Head of caudate nucleus (tissue), 42 donors: ENCODE results near the gene C2orf76.
"Not testable (repeated sequence)": the region's sequence is repeated elsewhere in the genome, so short reads cannot be mapped to it uniquely, and the experiment has no call there.

Source experiments
- DNase-seq, 42 donors: peaks; one replicate each; pipeline versions ENCODE4 v3.0.0 to v3.0.0-alpha.2; 2020 to 2021; ENCODE audit warnings: mixed read lengths in 7 of 42
- intact Hi-C: fragments of 100-400 bp; cut with DNase I; formaldehyde crosslinking; loops from one replicate; pipeline ENCODE4 v1.15.0; 2022

C2orf76 gene

DNA sequence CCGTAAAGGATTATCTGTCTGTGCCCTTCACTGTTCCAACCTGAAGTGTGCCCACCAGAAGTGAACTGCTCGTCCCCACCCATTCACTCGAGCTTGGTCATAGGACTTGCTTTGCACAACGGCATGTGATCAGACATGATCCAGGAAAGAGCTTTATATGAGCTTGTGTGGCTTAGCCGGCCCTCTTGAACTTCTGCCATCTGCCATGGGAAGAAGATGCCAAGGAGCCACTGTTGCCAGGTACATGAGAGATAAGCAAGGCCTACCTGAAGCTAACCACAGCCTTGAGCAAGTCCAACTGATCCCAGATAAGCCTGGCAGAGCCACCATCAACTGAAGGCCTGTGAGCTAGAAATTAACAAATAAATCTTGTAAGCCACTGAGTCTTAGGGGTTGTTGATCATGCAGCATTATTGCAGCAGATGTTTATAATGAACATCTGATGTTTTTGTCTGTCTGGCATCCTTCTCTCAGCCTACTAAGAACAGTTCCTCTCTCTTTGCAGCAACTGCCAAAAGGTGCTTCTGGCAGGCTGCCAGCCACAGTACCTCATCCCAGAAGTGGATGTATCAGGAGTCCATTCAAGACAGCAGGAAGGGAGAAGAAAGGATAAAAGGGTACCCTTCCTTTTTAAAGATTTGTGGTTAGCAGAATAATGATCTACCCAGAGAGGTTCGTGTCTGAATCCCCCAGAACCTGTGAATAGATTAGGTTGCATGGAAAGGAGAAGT, 16.9 kb upstream of the C2orf76 start:
- DNase-seq = no peak
- intact Hi-C loops = no loop called here

DNA sequence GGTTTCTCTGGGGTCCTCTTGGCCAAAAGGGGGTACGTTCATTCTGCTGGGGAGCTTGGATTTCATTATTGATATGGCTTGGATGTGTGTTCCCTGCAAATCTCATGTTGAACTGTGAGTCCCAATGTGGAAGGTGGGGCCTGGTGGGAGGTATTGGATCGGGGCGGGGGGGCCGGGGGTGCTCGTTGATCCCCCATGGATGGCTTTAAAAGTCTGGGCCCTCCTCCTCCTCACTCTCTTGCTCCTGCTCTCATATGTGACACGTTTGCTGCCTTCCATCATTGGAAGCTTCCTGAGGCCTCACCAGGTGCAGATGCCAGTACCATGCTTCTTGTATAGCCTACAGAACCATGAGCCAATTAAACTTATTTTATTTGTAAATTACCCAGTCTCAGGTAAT, 11.9 kb upstream of the C2orf76 start:
- intact Hi-C loops = no loop called here
- DNase-seq = no peak

DNA sequence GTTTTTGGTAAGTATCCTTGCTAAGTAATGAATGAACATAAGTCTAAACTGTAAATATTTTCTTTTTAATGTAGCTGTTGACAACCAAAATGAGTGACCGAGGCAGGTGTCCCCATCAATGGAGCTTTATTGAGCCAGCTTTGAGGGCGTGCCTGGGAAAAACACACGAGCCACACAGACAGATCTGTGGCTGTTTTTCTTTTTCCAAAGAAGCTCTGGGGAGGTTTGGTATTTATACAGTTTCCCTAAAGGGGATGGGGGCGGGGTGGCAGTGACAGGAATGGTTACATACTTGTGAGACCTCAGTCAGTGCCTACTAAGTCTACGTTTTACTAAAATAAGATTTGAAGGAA, 11.3 kb upstream of the C2orf76 start:
- intact Hi-C loops = no loop called here

DNA sequence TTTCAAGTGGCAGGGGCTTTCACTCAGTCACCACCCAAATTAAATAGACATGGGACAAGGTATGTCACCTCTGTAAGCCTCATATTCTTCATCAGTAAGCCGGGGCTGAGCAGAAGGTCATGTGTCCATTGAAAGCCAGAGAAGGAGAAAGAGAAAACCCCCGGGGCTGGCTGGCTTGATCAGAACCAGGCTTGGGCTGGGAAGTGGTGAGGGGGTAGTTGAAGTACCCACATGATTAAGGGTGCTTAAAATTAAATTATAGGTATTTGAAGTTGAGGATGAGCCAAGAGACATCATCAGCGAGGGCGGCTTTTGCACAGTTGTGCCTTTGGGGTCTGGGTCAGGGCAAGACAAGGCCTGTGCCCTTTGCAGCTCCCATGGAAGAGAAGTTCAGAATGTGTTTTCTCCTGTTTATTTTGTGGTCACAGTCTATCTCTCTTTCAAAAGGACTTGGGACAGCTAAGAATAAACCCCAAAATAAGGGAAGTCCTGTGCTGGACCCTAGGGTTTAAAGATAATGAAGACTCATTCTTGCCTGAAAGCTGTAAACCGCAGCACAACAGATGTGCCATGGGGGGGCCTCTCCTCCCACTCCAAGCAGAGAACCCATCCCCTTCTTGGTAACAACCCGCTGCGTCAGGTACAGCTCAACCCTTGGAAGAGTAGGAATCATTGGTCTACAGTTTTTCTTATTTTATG, 10.8 kb upstream of the C2orf76 start:
- intact Hi-C loops = no loop called here
- no peak for DNase-seq

More for the DNA sequence above, 11.3 kb upstream of the C2orf76 start:
- DNase-seq = no peak

DNA sequence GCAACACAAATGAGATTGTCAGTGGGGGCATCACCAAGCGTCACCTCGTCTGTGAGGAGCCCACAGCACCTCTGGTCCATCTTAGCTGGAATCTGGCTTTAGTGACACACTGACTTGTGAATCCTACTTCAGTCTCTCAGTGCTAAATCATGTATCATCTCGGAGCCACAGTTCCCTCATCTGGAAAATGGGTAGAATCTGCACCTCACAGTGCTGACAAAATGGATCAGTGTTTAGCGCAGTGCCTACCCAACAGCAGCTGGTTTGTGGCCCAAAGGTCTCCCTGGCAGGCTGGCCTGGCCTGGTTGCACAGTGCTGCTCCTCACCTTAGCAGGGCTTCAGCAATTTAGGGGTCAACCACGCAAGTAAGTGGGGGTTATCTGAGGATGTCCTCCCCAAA, 10.2 kb upstream of the C2orf76 start:
- DNase-seq = no peak
- intact Hi-C loops = no loop called here

GRCh38 chr2:119376406-119376805, 9.8 kb upstream of the C2orf76 start:
- intact Hi-C loops, DNase-seq: not testable (repeated sequence)

GRCh38 chr2:119373907-119374745, 7.5 kb upstream of the C2orf76 start:
- DNase-seq, intact Hi-C loops: not testable (repeated sequence)

GRCh38 chr2:119372778-119373568, 6.3 kb upstream of the C2orf76 start:
- intact Hi-C loops = no loop called here
- no peak for DNase-seq

GRCh38 chr2:119371111-119371510, 4.5 kb upstream of the C2orf76 start:
- intact Hi-C loops = no loop called here
- DNase-seq = peak; percentile 44 to 94 (median 82)

DNA sequence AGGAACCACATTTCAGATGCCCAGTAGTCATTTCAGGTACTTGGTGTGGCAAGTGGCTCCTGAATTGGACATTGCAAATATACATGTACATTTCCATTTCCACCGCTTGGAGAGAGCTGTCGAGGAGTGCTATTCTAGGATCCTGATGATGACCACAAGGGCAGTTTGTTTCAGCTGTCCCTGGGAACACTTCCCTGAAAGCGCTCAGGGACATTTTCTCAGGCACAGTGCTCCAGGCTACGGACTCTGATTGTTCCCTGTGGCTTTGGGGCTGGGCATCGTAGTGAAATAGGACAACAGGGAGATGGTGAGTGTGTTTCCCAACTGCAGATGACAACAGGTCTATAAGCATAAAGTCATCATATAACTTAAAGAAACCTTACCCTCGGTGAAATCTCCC, 3.2 kb upstream of the C2orf76 start:
- intact Hi-C loops = no loop called here
- DNase-seq = peak in 2 of 42 donors; percentile 9 to 11

GRCh38 chr2:119367472-119368099, 952 bp upstream of the C2orf76 start:
- intact Hi-C loops = no loop called here
- DNase-seq = peak; percentile 39 to 87 (median 72)

- intact Hi-C loops = no loop called here
- DNase-seq = peak in 3 of 42 donors; percentile 16 to 26 (median 20)
These were observed 429 bp downstream of the C2orf76 start for GRCh38 chr2:119366161-119366648.

DNA sequence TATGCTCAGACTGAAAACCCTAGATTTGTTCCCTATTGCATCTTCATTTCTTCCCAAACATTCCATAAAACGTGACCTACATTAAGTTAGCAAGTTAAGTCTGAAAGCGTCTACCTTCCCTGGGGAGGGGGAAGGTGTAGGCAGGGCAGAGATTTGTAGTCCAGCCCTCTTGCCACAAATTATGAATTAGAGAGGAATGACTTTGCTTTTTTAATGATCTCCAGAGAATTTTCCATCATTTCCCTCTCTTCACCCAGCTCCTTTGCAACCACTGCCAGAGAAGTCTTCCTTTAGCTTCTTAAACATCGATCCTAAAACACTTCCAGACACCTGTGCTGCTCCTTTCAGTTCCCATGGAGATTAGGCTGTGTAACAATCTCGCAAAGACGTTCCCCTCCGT, 1.2 kb downstream of the C2orf76 start:
- intact Hi-C loops = no loop called here
- no peak for DNase-seq

DNA sequence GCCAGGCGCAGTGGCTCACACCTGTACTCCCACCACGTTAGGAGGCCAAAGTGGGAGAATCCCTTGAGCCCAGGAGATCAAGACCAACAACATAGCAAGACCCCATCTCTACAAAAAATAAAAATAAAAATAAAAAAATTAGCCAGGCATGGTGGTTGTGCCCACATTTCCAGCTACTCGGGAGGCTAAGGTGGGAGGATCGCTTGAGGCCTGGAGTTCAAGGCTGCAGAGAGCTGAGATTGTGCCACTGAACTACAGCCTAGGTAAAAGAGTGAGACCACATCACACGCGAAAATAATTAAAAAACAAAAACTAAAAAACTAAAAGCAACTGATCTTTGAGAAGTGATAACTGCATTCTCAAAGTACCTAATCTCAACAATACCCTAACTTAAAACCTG, 1.8 kb downstream of the C2orf76 start:
- no peak for DNase-seq
- intact Hi-C loops = no loop called here

GRCh38 chr2:119360423-119360966, 6.1 kb downstream of the C2orf76 start:
- intact Hi-C loops = no loop called here
- no peak for DNase-seq

DNA sequence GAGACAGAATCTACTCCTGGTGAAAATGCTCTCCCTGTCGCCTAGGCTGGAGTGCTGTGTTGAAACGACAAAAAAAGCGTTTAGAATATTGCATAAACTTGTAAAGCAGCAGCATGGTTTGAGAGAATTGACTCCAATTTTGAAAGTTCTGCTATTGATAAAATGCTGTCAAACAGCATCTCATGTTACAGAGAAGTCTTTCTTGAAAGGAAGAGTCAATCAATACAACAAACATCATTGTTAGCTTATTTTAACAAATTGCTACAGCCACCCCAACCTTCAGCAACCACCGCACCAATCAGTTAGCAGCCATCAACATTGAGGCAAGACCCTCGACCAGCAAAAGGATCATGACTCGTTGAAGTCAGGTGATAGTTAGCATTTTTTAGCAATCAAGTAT, 6.9 kb downstream of the C2orf76 start:
- DNase-seq = no peak
- intact Hi-C loops = no loop called here

DNA sequence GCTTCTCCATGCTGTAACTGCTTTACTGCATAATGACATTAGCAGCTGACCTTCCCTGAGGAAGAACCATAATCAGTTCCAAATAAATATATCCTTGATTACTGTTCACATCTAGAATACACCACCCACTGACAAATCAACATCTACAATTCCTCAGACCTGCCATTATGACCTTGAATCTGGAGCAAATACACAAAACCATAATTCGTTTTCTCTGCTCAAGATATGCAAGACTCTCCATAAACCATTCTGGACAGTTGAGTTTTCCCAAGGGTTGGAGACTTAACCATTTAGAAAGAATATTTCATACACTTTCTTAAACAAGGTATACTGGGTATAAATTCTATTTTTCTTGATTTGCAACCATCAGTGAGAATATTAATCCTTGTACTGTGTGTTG, 11.8 kb downstream of the C2orf76 start:
- DNase-seq = no peak
- intact Hi-C loops = no loop called here

DNA sequence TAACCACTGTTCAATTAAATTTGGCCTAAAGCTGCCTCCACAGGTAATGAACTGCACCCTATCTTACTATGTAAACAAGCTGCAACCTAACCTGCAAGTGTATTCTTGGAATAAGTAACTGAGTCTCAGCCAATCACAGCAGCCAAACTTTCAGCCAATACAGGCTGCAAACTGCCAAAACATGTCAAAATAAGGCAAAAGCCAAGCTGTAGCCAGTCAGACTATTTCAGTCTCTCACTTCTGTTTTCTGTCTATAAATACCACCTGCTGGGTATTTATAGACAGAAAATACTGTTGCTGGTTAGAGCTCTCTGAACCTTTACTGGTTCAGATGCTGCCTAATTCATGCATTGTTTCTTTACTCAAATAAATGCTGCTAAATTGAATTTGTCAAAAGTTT, 14.3 kb downstream of the C2orf76 start:
- DNase-seq = no peak
- intact Hi-C loops = no loop called here
